Measurements from ENCODE around the gene CCT5.

Gene CCT5

GRCh38 chr5:10249948-10250805, at the start of gene CCT5:
TSS of gene CCT5 (plus strand) at chr5:10250280. CDS start at chr5:10250341, 61 bp downstream.
- peak; percentile 98 for DNase-seq (ENCODE audit: low read depth)

GRCh38 chr5:10201223-10201868, 48.7 kb upstream of the CCT5 start:
- no peak for DNase-seq (ENCODE audit: low read depth)

- no peak for DNase-seq (ENCODE audit: low read depth)
These were observed 47.8 kb upstream of the CCT5 start for GRCh38 chr5:10202089-10202910.

GRCh38 chr5:10209004-10209403, 41.1 kb upstream of the CCT5 start:
- no peak for DNase-seq (ENCODE audit: low read depth)

- no peak for DNase-seq (ENCODE audit: low read depth)
These were observed 36.8 kb upstream of the CCT5 start for GRCh38 chr5:10213316-10213715.

GRCh38 chr5:10214041-10214440, 36.0 kb upstream of the CCT5 start:
- no peak for DNase-seq (ENCODE audit: low read depth)

GRCh38 chr5:10215366-10215765, 34.7 kb upstream of the CCT5 start:
- no peak for DNase-seq (ENCODE audit: low read depth)

- no peak for DNase-seq (ENCODE audit: low read depth)
These were observed 34.0 kb upstream of the CCT5 start for GRCh38 chr5:10216107-10216506.

GRCh38 chr5:10218658-10219057, 31.4 kb upstream of the CCT5 start:
- DNase-seq (ENCODE audit: low read depth): no peak

- DNase-seq (ENCODE audit: low read depth): no peak
These were observed 31.0 kb upstream of the CCT5 start for GRCh38 chr5:10219068-10219467.

- no peak for DNase-seq (ENCODE audit: low read depth)
These were observed 29.8 kb upstream of the CCT5 start for GRCh38 chr5:10220248-10220647.

GRCh38 chr5:10222326-10222725, 27.8 kb upstream of the CCT5 start:
- DNase-seq (ENCODE audit: low read depth): no peak

- DNase-seq (ENCODE audit: low read depth): no peak
These were observed 22.7 kb upstream of the CCT5 start for GRCh38 chr5:10227379-10227778.

GRCh38 chr5:10228288-10228687, 21.8 kb upstream of the CCT5 start:
- DNase-seq (ENCODE audit: low read depth): no peak

GRCh38 chr5:10229306-10230048, 20.6 kb upstream of the CCT5 start:
- peak; percentile 80 for DNase-seq (ENCODE audit: low read depth)

GRCh38 chr5:10232386-10232785, 17.7 kb upstream of the CCT5 start:
- DNase-seq (ENCODE audit: low read depth): no peak

- no peak for DNase-seq (ENCODE audit: low read depth)
These were observed 17.1 kb upstream of the CCT5 start for GRCh38 chr5:10233011-10233410.

GRCh38 chr5:10233505-10233904, 16.6 kb upstream of the CCT5 start:
- peak; percentile 87 for DNase-seq (ENCODE audit: low read depth)

GRCh38 chr5:10235350-10235749, 14.7 kb upstream of the CCT5 start:
- DNase-seq (ENCODE audit: low read depth): no peak

GRCh38 chr5:10243660-10244240, 6.3 kb upstream of the CCT5 start:
- DNase-seq (ENCODE audit: low read depth): no peak

- DNase-seq (ENCODE audit: low read depth): no peak
These were observed 5.6 kb upstream of the CCT5 start for GRCh38 chr5:10244342-10244944.
